Effector CD4-positive, alpha-beta T cell (primary cell): ENCODE data around the gene TRDN.
"Not testable (repeated sequence)": the region's sequence is repeated elsewhere in the genome, so short reads cannot be mapped to it uniquely, and the experiment has no call there.

Source experiments
- DNase-seq: peaks from one replicate; pipeline ENCODE4 v3.0.0-alpha.2; 2020

TRDN gene

DNA sequence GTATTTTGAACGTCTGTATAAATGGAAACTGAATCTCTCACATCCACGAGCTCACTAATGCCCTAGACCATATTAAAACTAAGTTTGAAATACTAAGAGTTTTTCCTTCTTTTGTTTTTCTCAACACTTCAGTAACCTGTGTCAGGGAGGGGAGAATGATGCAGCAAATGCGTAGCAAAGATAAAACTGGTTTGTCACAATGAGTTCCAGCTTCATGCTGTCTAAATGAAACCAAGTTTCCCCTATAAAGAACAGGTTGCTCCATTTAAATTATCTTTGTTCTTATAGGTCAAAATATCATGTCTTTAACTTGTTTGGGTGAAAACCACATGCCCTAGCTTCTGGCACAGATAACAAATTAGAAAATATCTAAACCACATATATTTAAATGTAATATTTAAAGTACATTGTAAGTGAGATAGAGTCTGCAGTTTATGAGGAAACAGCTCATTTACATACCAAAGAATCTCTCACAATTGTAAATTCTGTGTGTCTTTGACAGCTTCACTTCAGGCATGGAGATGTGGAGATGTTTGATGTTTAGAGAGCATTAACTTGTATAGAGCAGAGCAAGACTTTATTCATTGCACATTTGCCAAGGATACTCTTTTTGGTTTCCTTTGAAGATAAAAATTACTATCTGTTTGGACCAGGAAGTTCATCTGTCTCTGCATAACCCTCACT is 7.3 kb downstream of the TRDN start:
- DNase-seq, result no peak

DNA sequence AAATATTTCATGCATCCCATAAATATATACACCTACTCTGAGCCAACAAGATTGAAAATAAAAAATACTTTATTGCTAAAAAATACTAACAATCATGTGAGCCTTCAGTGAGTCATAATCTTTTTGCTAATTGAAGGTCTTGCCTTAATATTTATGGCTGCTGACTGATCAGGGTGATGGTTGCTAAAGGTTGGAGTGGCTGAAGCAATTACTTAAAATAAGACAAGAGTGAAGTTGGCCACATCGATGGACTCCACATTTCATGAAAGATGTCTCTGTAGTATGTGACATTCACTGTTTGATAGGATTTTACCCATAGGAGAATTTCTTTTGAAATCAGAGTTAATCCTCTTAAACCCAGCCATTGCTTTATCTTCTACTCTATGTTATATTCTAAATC is 11.1 kb downstream of the TRDN start:
- no peak for DNase-seq

DNA sequence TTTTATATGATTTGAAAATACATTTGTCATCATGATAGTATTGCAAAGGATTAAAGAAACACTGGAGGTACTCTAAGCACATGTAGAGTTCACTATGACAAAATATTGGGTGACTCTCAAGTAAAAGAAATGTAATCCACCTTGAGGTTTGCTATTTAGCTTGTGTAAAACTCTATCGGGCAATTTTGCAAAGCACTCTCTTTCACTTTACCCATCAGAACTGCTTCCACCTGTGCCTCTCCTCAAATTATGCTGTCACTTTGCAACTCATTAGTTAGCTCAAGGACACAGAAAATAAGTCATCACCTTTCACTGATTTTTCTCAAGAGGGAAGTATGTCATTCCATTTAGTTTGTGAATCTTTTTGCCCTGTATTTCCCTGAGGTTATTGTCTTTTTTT is 14.0 kb downstream of the TRDN start:
- DNase-seq, result no peak

- no peak for DNase-seq
Measured at GRCh38 chr6:123619156-123619555, 17.6 kb downstream of the TRDN start.

DNA sequence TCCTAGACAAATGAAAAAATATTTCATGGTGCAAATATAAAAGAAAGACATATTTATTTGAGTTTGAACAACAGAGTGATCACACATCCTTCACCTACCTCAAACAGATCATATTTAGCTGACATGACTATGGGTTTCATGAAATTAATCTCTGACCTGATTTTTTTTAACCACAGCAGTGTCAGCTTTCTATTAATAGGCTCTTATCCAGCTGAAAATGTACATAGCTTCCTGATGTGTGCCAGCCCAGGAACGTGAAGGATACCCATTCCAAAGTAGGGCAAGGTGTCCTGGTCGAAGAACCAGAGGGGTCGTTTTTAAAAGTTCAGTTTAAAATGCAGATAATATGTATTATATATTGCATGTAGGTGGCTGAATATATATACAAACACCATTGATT is 19.8 kb downstream of the TRDN start:
- no peak for DNase-seq

- no peak for DNase-seq
Measured at GRCh38 chr6:123616016-123616415, 20.7 kb downstream of the TRDN start.

GRCh38 chr6:123610779-123611178 is 26.0 kb downstream of the TRDN start:
- no peak for DNase-seq

GRCh38 chr6:123604067-123604466 is 32.7 kb downstream of the TRDN start:
- no peak for DNase-seq

- no peak for DNase-seq
Measured at GRCh38 chr6:123598011-123598410, 38.7 kb downstream of the TRDN start.

- no peak for DNase-seq
Measured at GRCh38 chr6:123594776-123595175, 42.0 kb downstream of the TRDN start.

GRCh38 chr6:123592426-123592825 is 44.3 kb downstream of the TRDN start:
- no peak for DNase-seq

DNA sequence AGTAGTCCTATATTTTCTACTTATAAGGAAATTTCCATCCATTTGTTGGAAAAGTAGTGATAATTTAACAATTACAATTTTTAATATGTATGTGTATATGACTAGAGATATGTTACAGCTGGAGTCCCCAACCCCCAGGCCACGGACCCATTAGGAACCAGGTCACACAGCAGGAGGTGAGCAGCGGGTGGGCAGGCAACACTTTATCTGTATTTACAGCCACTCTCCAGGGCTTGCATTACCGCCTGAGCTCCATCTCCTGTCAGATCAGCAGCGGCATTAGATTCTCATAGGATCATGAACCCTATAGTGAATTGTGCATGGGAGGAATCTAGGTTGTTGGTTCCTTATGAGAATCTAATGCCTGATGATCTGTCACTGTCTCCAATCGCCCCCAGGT is 46.8 kb downstream of the TRDN start:
- no peak for DNase-seq

DNA sequence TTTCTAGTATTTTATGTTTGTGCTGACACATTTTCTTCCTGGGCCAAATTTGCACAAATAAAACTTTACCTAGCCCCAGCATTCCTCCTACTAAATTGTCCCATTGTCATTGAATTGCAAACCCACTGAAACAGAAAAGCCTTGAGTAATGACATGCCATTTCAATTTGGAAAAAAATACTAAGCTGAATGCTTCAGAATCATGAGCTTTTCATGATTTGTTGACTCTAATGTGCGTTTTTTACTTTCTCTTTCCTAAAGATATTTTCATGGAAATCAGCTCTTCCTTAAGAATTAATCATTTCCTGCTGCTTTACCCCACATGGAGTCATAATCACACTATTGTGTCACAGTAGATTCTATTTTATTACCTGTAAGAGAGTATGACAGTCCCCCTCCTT is 47.4 kb downstream of the TRDN start:
- DNase-seq, result no peak

DNA sequence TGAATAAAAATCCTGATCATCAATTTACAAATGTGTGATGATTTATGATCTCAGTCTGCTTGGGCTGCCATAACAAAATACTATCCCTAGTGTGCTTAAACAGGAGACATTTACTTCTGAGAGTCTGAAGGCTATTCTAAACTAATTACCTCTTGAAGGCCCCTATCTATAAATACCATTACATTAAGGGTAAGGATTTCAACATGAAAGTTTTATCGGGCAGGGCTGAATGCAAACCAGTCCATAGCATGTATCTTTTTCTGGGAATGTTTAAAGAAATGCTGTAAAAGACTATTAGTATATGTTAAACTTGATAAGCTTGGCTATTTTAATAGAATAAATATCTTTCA is 48.2 kb downstream of the TRDN start:
- DNase-seq, result no peak

DNA sequence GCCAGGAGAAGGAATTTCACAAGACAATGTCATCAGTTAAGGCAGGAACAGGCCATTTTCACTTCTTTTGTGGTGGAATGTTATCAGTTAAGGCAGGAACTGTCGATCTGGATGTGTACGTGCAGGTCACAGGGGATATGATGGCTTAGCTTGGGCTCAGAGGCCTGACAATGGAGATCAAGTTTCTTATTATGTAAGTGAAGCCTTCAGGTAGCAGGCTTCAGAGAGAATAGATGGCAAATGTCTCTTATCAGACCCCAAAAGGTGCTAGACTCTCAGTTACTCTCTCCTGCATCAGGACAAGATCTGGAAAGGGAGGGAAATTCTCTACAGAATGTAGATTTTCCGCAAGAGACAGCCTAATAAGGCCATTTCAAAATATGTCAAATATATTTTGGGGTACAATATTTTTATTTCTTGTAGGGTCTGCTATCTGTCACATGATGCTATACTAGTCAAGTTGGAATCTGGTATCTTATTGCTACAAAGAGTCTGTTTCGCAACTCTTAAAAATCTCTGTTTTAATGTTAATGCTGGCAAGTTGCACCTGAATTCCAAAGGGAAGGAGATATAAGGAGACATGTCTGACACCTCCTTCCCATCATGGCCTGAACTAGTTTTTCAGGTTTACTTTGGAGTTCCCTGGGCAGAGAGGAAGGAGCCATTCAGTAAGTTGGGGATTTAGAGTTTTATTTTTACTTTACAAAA is 48.8 kb downstream of the TRDN start:
- DNase-seq, result no peak

DNA sequence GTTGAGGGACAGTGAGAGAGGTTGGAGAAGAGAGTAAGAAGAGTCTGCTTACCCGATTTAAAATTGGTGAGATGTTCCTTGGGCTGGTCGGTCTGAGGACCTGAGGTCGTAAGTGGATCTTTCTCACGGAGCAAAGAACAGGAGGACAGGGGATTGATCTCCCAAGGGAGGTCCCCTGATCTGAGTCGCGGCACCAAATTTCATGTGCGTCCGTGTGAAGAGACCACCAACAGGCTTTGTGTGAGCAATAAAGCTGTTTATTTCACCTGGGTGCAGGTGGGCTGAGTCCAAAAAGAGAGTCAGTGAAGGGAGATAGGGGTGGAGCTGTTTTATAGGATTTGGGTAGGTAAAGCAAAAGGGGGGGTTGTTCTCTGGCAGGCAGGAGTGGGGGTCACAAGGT is 49.3 kb downstream of the TRDN start:
- not testable (repeated sequence) for DNase-seq

DNA sequence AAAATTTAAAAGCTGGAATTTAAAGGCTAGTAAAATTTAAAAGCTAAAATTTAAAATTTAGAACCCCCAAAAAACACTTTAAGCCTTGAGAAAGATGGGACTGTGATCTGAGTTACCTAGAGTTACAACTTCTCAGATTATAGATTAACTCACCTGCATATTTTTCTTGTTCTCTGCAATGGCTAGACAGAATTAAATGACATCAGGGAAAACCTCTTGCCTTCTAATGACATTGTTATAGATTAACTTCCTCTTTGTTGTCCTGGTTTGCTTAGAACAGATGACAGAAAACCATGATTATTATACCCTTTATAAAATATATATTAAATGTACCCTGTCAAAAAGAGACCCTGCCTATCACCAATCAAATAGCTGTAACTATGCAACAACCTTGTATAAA is 56.4 kb downstream of the TRDN start:
- DNase-seq, result no peak

DNA sequence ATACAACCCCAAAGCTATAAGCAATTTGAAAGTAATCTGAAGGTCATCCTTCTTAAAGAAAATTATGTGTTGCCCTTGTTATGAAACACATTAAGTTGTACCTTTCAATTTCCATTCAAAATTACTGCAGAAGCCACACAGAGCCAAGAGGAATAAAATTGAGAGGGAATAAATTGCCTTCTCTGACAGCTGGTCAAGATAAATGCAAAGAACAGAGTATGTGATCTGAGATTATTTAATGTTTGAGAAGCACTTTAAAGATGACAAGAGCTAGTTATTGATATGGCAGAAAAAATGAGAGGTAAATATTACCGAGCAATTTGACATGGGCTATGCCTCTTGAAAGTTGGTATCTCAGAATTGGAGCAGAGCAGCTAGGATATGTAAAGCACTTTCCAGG is 61.6 kb downstream of the TRDN start:
- no peak for DNase-seq

GRCh38 chr6:123570813-123571684 is 65.7 kb downstream of the TRDN start:
- no peak for DNase-seq

DNA sequence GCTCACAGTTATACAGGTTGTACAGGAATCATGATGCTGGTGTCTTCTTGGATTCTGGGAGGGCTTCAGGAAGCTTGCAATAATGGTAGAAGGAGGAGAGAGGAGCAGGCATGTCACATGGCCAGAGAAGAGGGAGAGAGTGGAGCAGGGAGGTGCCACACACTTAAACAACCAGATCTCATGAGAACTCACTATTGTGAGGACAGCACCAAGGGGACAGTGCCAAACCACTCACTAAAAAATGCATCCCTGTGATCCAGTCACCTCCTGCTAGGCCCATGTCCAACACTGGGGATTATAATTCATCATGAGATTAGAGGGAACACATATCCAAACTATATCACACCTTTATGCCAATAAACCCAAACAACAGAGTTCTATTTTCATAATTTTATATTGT is 67.2 kb downstream of the TRDN start:
- DNase-seq, result no peak

DNA sequence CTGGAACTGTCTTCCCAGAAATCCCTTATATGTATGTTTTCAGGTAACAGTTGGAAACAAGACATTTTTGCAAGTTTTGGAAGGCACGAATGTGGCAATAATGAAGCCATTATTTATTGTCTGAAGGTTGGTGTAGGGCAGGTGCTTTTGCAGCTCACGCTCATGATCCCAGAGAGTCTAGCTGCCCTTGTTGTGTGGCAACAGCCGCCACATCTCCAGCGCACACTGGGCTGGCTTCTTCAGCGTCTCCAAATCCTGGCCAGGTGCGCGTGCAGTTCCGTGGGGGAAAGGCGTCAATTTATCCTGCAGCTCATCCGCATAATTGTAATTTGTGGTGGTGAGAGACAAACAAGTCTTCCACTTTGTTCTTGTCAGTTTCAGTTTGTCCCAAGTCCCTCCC is 71.2 kb downstream of the TRDN start:
- DNase-seq, result no peak

DNA sequence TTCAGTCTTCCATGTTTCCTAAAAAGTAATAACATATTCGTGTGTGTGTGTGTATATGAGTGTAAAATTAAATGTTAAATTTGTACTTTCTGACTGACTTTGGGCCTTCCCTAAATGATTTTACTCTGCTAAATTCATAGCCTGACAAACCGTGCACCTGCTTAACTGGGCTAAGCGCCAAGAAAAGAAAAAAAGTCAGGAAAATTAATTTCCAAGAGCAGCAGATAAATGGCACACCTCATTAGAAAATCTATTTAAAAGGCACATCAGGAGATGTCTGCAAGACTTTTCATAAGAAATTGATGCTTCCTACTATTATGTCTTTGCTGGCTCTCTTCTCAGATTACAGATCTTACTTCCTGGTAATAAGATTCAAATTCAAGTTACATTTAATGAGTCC is 72.4 kb downstream of the TRDN start:
- DNase-seq, result no peak

- DNase-seq, result no peak
Measured at GRCh38 chr6:123562677-123563076, 74.1 kb downstream of the TRDN start.

GRCh38 chr6:123562264-123562663 is 74.5 kb downstream of the TRDN start:
- no peak for DNase-seq
